Measurements from ENCODE around the gene PLCD4. TPM values are rescaled to one million over a fixed set of nuclear protein-coding genes. Genes with fewer than 3 reads are reported as not detected.
A peak's percentile ranks its signal among the peaks of the same experiment; 100 is the strongest.

The PLCD4 gene
- total RNA-seq, 1 experiment from 2014 or later: 0.40 TPM

GRCh38 chr2:218659988-218660358 is 52.3 kb downstream of the PLCD4 start:
- TF ChIP-seq CTCF (IDR thresholded peaks at IDR 0.05; ENCODE audit: unreplicated experiment): no peak
- peak overlapping the region; percentile 82 for H3K27ac Mint-ChIP-seq (ENCODE audit: low read depth, unreplicated experiment)
- peak overlapping the region; percentile 92 for H3K4me3 Mint-ChIP-seq (ENCODE audit: unreplicated experiment)
- H3K9me3 Mint-ChIP-seq (ENCODE audit: unreplicated experiment): no peaks in the 10 kb centered on the region
- H3K27me3 Mint-ChIP-seq (ENCODE audit: insufficient read depth, unreplicated experiment): no peaks in the 10 kb centered on the region
- no peak for DNase-seq (ENCODE audit: unreplicated experiment)
- TSS peak; percentile 76 for BruUV-seq (replicated peaks)
- intact Hi-C loops (cut with micrococcal nuclease): loop anchor here (1.0 to 5.0 kb wide), 4 partner anchors 11 to 187 kb away; no protein-coding TSS in a partner anchor
- CTCF ChIA-PET: interaction anchor here (0.5 to 6.0 kb wide), 13 partner anchors 8 to 624 kb away, joined by 3 to 48 read pairs (median 5); partner anchors contain the start of genes RNF25, STK36 and TTLL4
- H3K36me3 Mint-ChIP-seq (ENCODE audit: insufficient read depth, unreplicated experiment): peaks cover 48% of the 10 kb centered on the region
- peaks cover 27% of the 10 kb centered on the region for H3K4me1 Mint-ChIP-seq (ENCODE audit: insufficient read depth, unreplicated experiment)
- POLR2A ChIA-PET: interaction anchor here (0.6 to 6.1 kb wide), 19 partner anchors 10 to 368 kb away, joined by 3 to 105 read pairs (median 5); partner anchors contain the start of genes PLCD4, RNF25, STK36 and TMBIM1

GRCh38 chr2:218662377-218662776 is 54.7 kb downstream of the PLCD4 start:
- intact Hi-C loops (cut with micrococcal nuclease): no loop called here
- no peak for DNase-seq (ENCODE audit: unreplicated experiment)
- Mint-ChIP-seq H3K9me3 (ENCODE audit: unreplicated experiment) (no peaks in the 10 kb centered on the region), H3K36me3 (ENCODE audit: insufficient read depth, unreplicated experiment) (peaks cover 58% of the 10 kb centered on the region), H3K27ac (ENCODE audit: low read depth, unreplicated experiment) (no peak overlapping the region), H3K27me3 (ENCODE audit: insufficient read depth, unreplicated experiment) (no peaks in the 10 kb centered on the region), H3K4me1 (ENCODE audit: insufficient read depth, unreplicated experiment) (peaks cover 22% of the 10 kb centered on the region), H3K4me3 (ENCODE audit: unreplicated experiment) (no peak overlapping the region)
- no TSS peak for BruUV-seq (replicated peaks)
- POLR2A ChIA-PET: interaction anchor here (6.1 kb wide), 1 partner anchor 8 kb away, joined by 105 read pairs; the partner anchor contains the start of genes RNF25 and STK36
- CTCF ChIA-PET: interaction anchor here (1.1 kb wide), 1 partner anchor 48 kb away, joined by 3 read pairs; no protein-coding TSS in a partner anchor
- no peak for TF ChIP-seq CTCF (IDR thresholded peaks at IDR 0.05; ENCODE audit: unreplicated experiment)

GRCh38 chr2:218662827-218663226 is 55.1 kb downstream of the PLCD4 start:
- CTCF ChIA-PET: interaction anchor here (0.8 kb wide), 1 partner anchor 24 kb away, joined by 3 read pairs; no protein-coding TSS in a partner anchor
- TF ChIP-seq CTCF (IDR thresholded peaks at IDR 0.05; ENCODE audit: unreplicated experiment): no peak
- peaks cover 63% of the 10 kb centered on the region for H3K36me3 Mint-ChIP-seq (ENCODE audit: insufficient read depth, unreplicated experiment)
- POLR2A ChIA-PET: interaction anchor here (6.1 kb wide), 1 partner anchor 7 kb away, joined by 105 read pairs; the partner anchor contains the start of genes RNF25 and STK36
- no peaks in the 10 kb centered on the region for H3K9me3 Mint-ChIP-seq (ENCODE audit: unreplicated experiment)
- intact Hi-C loops (cut with micrococcal nuclease): no loop called here
- DNase-seq (ENCODE audit: unreplicated experiment): no peak
- H3K4me1 Mint-ChIP-seq (ENCODE audit: insufficient read depth, unreplicated experiment): peaks cover 18% of the 10 kb centered on the region
- H3K27ac Mint-ChIP-seq (ENCODE audit: low read depth, unreplicated experiment): no peak overlapping the region
- H3K4me3 Mint-ChIP-seq (ENCODE audit: unreplicated experiment): no peak overlapping the region
- no TSS peak for BruUV-seq (replicated peaks)
- H3K27me3 Mint-ChIP-seq (ENCODE audit: insufficient read depth, unreplicated experiment): no peaks in the 10 kb centered on the region

GRCh38 chr2:218663901-218664300 is 56.2 kb downstream of the PLCD4 start:
- H3K36me3 Mint-ChIP-seq (ENCODE audit: insufficient read depth, unreplicated experiment): peaks cover 73% of the 10 kb centered on the region
- ChIA-PET POLR2A (no interaction called here), CTCF (interaction anchor here (0.5 to 0.8 kb wide), 2 partner anchors 25 to 979 kb away, joined by 3 read pairs; no protein-coding TSS in a partner anchor)
- H3K4me3 Mint-ChIP-seq (ENCODE audit: unreplicated experiment): no peak overlapping the region
- peaks cover 12% of the 10 kb centered on the region for H3K4me1 Mint-ChIP-seq (ENCODE audit: insufficient read depth, unreplicated experiment)
- BruUV-seq (replicated peaks): no TSS peak
- intact Hi-C loops (cut with micrococcal nuclease): no loop called here
- DNase-seq (ENCODE audit: unreplicated experiment): no peak
- no peaks in the 10 kb centered on the region for H3K9me3 Mint-ChIP-seq (ENCODE audit: unreplicated experiment)
- H3K27ac Mint-ChIP-seq (ENCODE audit: low read depth, unreplicated experiment): no peak overlapping the region
- TF ChIP-seq CTCF (IDR thresholded peaks at IDR 0.05; ENCODE audit: unreplicated experiment): no peak
- H3K27me3 Mint-ChIP-seq (ENCODE audit: insufficient read depth, unreplicated experiment): no peaks in the 10 kb centered on the region

Measured in MCF 10A (cell line).